NK-92 (cell line): ENCODE data around the gene TMEM145.

Experiments used
- DNase-seq: peaks from one replicate; lab custom pipeline; 2025; ENCODE audit not compliant: unreplicated experiment; lab: John Stamatoyannopoulos, UW

The TMEM145 gene

DNA sequence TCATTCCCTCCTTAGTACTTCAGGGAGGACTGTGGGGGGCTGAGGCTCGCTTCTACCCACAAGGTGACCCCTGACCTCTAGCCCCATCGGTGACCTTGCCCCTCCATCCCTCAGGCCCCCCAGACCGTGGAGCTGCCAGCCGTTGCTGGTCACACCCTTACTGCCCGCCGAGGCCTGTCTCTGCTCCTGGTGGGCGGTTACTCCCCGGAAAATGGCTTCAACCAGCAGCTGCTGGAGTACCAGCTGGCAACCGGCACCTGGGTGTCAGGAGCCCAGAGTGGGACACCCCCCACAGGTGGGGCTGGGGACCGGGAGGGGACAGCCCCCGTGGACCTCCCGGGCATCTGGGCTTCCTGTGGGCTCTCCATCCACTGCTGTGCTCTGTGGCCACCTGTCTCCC, 44.2 kb downstream of the TMEM145 start:
- no peak for DNase-seq

GRCh38 chr19:42360787-42361544, 47.9 kb downstream of the TMEM145 start:
- no peak for DNase-seq

DNA sequence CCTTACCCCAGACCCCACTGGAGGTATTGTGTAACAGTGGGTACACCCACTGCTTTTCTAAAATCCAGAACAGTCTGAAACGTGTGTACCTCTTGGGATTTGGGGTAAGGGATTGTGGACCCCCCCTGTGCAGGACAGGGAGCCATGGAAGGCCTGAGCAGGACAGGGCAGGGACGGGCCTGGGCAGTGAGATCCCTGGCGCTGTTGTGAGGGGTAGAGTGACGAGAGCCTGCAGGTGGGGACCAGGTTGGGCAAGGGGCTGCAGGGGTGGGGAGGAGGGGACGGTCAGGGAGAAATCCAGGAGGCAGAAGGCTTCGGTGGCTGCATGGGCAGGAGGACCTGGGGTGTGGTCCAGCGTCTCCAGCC, 48.4 kb downstream of the TMEM145 start:
- no peak for DNase-seq

- no peak for DNase-seq
Measured at GRCh38 chr19:42362342-42362741, 49.2 kb downstream of the TMEM145 start.

- DNase-seq = no peak
Measured at GRCh38 chr19:42362891-42363440, 49.9 kb downstream of the TMEM145 start.

GRCh38 chr19:42363614-42364346, 50.7 kb downstream of the TMEM145 start:
- no peak for DNase-seq

GRCh38 chr19:42366673-42367072, 53.6 kb downstream of the TMEM145 start:
- no peak for DNase-seq

DNA sequence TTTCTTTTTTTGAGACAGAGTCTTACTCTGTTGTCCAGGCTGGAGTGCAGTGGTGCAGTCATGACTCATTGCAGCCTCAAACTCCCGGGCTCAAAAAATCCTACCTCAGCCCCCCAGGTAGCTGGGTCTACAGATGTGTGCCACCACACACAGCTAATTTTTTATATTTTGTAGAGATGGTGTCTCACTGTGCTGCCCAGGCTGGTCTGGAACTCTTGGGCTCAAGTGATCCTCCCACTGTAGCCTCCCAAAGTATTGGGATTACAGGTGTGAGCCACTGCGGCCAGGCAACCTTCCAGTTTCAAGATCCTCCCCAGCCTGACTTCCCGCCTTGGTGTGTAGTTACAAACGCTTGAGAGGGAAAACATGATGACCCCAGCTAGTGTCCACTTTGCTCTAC, 54.8 kb downstream of the TMEM145 start:
- no peak for DNase-seq

- no peak for DNase-seq
Measured at GRCh38 chr19:42368360-42368759, 55.3 kb downstream of the TMEM145 start.

- DNase-seq = no peak
Measured at GRCh38 chr19:42368765-42369164, 55.7 kb downstream of the TMEM145 start.

- DNase-seq = no peak
Measured at GRCh38 chr19:42369433-42370067, 56.4 kb downstream of the TMEM145 start.

- DNase-seq = no peak
Measured at GRCh38 chr19:42370068-42370520, 57.0 kb downstream of the TMEM145 start.

DNA sequence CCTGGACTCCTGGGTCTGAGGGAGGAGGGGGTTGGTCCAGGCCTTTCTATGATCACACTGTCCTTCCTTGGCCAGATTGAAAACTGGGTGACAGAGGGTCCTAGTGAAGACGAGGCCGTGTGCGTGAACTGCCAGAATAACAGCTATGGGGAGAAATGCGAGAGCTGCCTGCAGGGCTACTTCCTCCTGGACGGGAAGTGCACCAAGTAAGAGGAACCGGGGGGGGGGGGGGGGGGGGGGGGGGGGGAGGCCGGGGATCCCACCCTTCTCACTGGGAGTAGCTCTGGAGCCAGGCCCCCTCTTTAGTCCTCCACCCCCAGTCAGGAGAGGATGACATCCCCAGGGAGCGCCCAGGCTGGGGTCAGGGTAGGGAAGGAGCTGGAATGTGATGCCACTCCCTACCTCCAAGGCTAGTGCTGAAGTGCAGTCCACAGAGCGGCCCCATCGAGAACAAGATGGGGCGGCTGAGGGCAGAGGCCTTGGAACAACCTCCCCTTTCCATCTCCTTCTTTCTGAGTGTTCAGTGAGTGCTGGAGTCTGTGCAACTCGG, 57.6 kb downstream of the TMEM145 start:
- DNase-seq = no peak
